ENCODE results near the gene P2RX7.

P2RX7 gene

GRCh38 chr12:121093487-121093891, 39.2 kb upstream of the P2RX7 start:
- Histone ChIP-seq H3K27me3 (ENCODE audit: insufficient read depth, low read length) (no peaks in the 10 kb centered on the region), H3K9me3 (ENCODE audit: low read length) (no peaks in the 10 kb centered on the region), H3K36me3 (ENCODE audit: insufficient read depth, low read length) (no peaks in the 10 kb centered on the region), H3K4me3 (ENCODE audit: low read length) (no peak overlapping the region), H3K4me1 (ENCODE audit: insufficient read depth, low read length) (peaks cover 13% of the 10 kb centered on the region), H2AFZ (ENCODE audit: low read depth, low read length) (no peak overlapping the region)

GRCh38 chr12:121095544-121096198, 37.0 kb upstream of the P2RX7 start:
- no peaks in the 10 kb centered on the region for H3K36me3 ChIP-seq (ENCODE audit: insufficient read depth, low read length)
- H3K27me3 ChIP-seq (ENCODE audit: insufficient read depth, low read length): no peaks in the 10 kb centered on the region
- H3K9me3 ChIP-seq (ENCODE audit: low read length): no peaks in the 10 kb centered on the region
- H3K4me1 ChIP-seq (ENCODE audit: insufficient read depth, low read length): peaks cover 13% of the 10 kb centered on the region
- no peak overlapping the region for H2AFZ ChIP-seq (ENCODE audit: low read depth, low read length)
- H3K4me3 ChIP-seq (ENCODE audit: low read length): no peak overlapping the region

- H3K36me3 ChIP-seq (ENCODE audit: insufficient read depth, low read length): no peaks in the 10 kb centered on the region
- no peak overlapping the region for H3K4me3 ChIP-seq (ENCODE audit: low read length)
- no peaks in the 10 kb centered on the region for H3K27me3 ChIP-seq (ENCODE audit: insufficient read depth, low read length)
- no peaks in the 10 kb centered on the region for H3K9me3 ChIP-seq (ENCODE audit: low read length)
- H2AFZ ChIP-seq (ENCODE audit: low read depth, low read length): no peak overlapping the region
- peaks cover 9% of the 10 kb centered on the region for H3K4me1 ChIP-seq (ENCODE audit: insufficient read depth, low read length)
Observed at GRCh38 chr12:121096199-121096798, 36.4 kb upstream of the P2RX7 start.

- Histone ChIP-seq H3K36me3 (ENCODE audit: insufficient read depth, low read length) (no peaks in the 10 kb centered on the region), H3K4me1 (ENCODE audit: insufficient read depth, low read length) (peaks cover 3% of the 10 kb centered on the region), H2AFZ (ENCODE audit: low read depth, low read length) (no peak overlapping the region), H3K27me3 (ENCODE audit: insufficient read depth, low read length) (no peaks in the 10 kb centered on the region), H3K4me3 (ENCODE audit: low read length) (no peak overlapping the region), H3K9me3 (ENCODE audit: low read length) (no peaks in the 10 kb centered on the region)
Observed at GRCh38 chr12:121099779-121100178, 32.9 kb upstream of the P2RX7 start.

GRCh38 chr12:121102307-121102706, 30.4 kb upstream of the P2RX7 start:
- no peaks in the 10 kb centered on the region for H3K9me3 ChIP-seq (ENCODE audit: low read length)
- no peak overlapping the region for H2AFZ ChIP-seq (ENCODE audit: low read depth, low read length)
- H3K4me1 ChIP-seq (ENCODE audit: insufficient read depth, low read length): no peaks in the 10 kb centered on the region
- H3K36me3 ChIP-seq (ENCODE audit: insufficient read depth, low read length): no peaks in the 10 kb centered on the region
- H3K27me3 ChIP-seq (ENCODE audit: insufficient read depth, low read length): no peaks in the 10 kb centered on the region
- H3K4me3 ChIP-seq (ENCODE audit: low read length): no peak overlapping the region

GRCh38 chr12:121107681-121108080, 25.0 kb upstream of the P2RX7 start:
- no peaks in the 10 kb centered on the region for H3K9me3 ChIP-seq (ENCODE audit: low read length)
- H3K4me1 ChIP-seq (ENCODE audit: insufficient read depth, low read length): no peaks in the 10 kb centered on the region
- H3K36me3 ChIP-seq (ENCODE audit: insufficient read depth, low read length): no peaks in the 10 kb centered on the region
- no peak overlapping the region for H3K4me3 ChIP-seq (ENCODE audit: low read length)
- H3K27me3 ChIP-seq (ENCODE audit: insufficient read depth, low read length): peaks cover 4% of the 10 kb centered on the region
- H2AFZ ChIP-seq (ENCODE audit: low read depth, low read length): no peak overlapping the region

- no peak overlapping the region for H2AFZ ChIP-seq (ENCODE audit: low read depth, low read length)
- peaks cover 4% of the 10 kb centered on the region for H3K27me3 ChIP-seq (ENCODE audit: insufficient read depth, low read length)
- H3K9me3 ChIP-seq (ENCODE audit: low read length): no peaks in the 10 kb centered on the region
- H3K36me3 ChIP-seq (ENCODE audit: insufficient read depth, low read length): no peaks in the 10 kb centered on the region
- no peak overlapping the region for H3K4me3 ChIP-seq (ENCODE audit: low read length)
- H3K4me1 ChIP-seq (ENCODE audit: insufficient read depth, low read length): no peaks in the 10 kb centered on the region
Observed at GRCh38 chr12:121108492-121108891, 24.2 kb upstream of the P2RX7 start.

- Histone ChIP-seq H2AFZ (ENCODE audit: low read depth, low read length) (no peak overlapping the region), H3K4me3 (ENCODE audit: low read length) (no peak overlapping the region), H3K4me1 (ENCODE audit: insufficient read depth, low read length) (peaks cover 3% of the 10 kb centered on the region), H3K9me3 (ENCODE audit: low read length) (no peaks in the 10 kb centered on the region), H3K27me3 (ENCODE audit: insufficient read depth, low read length) (peaks cover 4% of the 10 kb centered on the region), H3K36me3 (ENCODE audit: insufficient read depth, low read length) (no peaks in the 10 kb centered on the region)
Observed at GRCh38 chr12:121110211-121110940, 22.3 kb upstream of the P2RX7 start.

- Histone ChIP-seq H3K4me3 (ENCODE audit: low read length) (no peak overlapping the region), H2AFZ (ENCODE audit: low read depth, low read length) (no peak overlapping the region), H3K36me3 (ENCODE audit: insufficient read depth, low read length) (no peaks in the 10 kb centered on the region), H3K9me3 (ENCODE audit: low read length) (no peaks in the 10 kb centered on the region), H3K4me1 (ENCODE audit: insufficient read depth, low read length) (peaks cover 3% of the 10 kb centered on the region), H3K27me3 (ENCODE audit: insufficient read depth, low read length) (peaks cover 4% of the 10 kb centered on the region)
Observed at GRCh38 chr12:121111684-121112083, 21.0 kb upstream of the P2RX7 start.

GRCh38 chr12:121112496-121112895, 20.2 kb upstream of the P2RX7 start:
- Histone ChIP-seq H2AFZ (ENCODE audit: low read depth, low read length) (no peak overlapping the region), H3K4me1 (ENCODE audit: insufficient read depth, low read length) (peaks cover 3% of the 10 kb centered on the region), H3K9me3 (ENCODE audit: low read length) (no peaks in the 10 kb centered on the region), H3K27me3 (ENCODE audit: insufficient read depth, low read length) (peaks cover 4% of the 10 kb centered on the region), H3K36me3 (ENCODE audit: insufficient read depth, low read length) (no peaks in the 10 kb centered on the region), H3K4me3 (ENCODE audit: low read length) (no peak overlapping the region)

GRCh38 chr12:121113057-121113456, 19.6 kb upstream of the P2RX7 start:
- H3K4me1 ChIP-seq (ENCODE audit: insufficient read depth, low read length): peaks cover 3% of the 10 kb centered on the region
- H3K27me3 ChIP-seq (ENCODE audit: insufficient read depth, low read length): peaks cover 4% of the 10 kb centered on the region
- H3K4me3 ChIP-seq (ENCODE audit: low read length): no peak overlapping the region
- H3K9me3 ChIP-seq (ENCODE audit: low read length): no peaks in the 10 kb centered on the region
- no peaks in the 10 kb centered on the region for H3K36me3 ChIP-seq (ENCODE audit: insufficient read depth, low read length)
- H2AFZ ChIP-seq (ENCODE audit: low read depth, low read length): no peak overlapping the region

- H3K36me3 ChIP-seq (ENCODE audit: insufficient read depth, low read length): no peaks in the 10 kb centered on the region
- no peak overlapping the region for H3K4me3 ChIP-seq (ENCODE audit: low read length)
- H3K4me1 ChIP-seq (ENCODE audit: insufficient read depth, low read length): peaks cover 3% of the 10 kb centered on the region
- no peaks in the 10 kb centered on the region for H3K9me3 ChIP-seq (ENCODE audit: low read length)
- H3K27me3 ChIP-seq (ENCODE audit: insufficient read depth, low read length): no peaks in the 10 kb centered on the region
- no peak overlapping the region for H2AFZ ChIP-seq (ENCODE audit: low read depth, low read length)
Observed at GRCh38 chr12:121114019-121114639, 18.5 kb upstream of the P2RX7 start.

GRCh38 chr12:121114806-121115205, 17.9 kb upstream of the P2RX7 start:
- no peaks in the 10 kb centered on the region for H3K27me3 ChIP-seq (ENCODE audit: insufficient read depth, low read length)
- peaks cover 3% of the 10 kb centered on the region for H3K4me1 ChIP-seq (ENCODE audit: insufficient read depth, low read length)
- no peaks in the 10 kb centered on the region for H3K9me3 ChIP-seq (ENCODE audit: low read length)
- H3K36me3 ChIP-seq (ENCODE audit: insufficient read depth, low read length): no peaks in the 10 kb centered on the region
- H3K4me3 ChIP-seq (ENCODE audit: low read length): no peak overlapping the region
- H2AFZ ChIP-seq (ENCODE audit: low read depth, low read length): no peak overlapping the region
